ENCODE measurements around the gene LY86.
"Not testable (repeated sequence)": the region's sequence is repeated elsewhere in the genome, so short reads cannot be mapped to it uniquely, and the experiment has no call there.

LY86 gene

GRCh38 chr6:6654599-6655575, 66.4 kb downstream of the LY86 start:
- no peak for DNase-seq

DNA sequence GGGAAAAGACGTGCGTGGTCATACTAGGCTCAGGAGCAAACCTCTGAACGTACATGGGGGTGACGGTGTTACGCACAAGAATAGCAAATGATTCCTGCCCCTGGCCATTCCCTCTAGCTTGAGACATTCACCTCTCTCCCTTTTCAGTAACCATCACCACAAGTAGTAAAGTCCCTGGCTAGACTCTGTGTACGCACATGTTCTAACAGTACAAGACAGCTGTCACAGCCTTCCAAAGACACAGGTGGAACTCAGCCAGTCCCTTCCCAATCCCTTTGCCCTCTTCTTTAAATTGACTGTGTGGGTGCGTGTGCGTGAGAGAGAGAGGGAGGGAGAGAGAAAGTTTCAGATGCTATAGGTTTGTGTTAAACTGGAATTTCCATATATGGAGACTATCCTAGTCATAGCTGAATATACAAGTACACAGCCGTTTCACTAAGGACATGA, 67.3 kb downstream of the LY86 start:
- no peak for DNase-seq

DNA sequence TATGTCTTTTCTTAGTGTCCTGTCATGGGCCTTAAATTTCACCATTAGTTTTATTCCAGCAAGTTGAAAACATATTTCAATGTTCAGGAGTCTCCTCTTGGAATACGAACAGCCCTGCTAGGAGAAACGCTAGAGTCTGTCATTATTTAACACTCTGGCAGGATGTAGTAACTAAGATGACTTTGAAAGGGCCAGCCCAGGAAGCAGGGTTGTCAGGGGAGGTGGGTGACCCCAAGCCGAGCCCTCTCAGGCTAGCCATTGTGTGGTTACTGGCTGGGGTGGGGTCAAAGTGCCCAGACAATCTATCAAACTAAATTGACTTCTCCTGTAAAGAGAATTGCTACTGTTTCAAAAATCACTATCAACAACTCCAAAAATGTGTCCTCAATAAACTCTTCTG, 67.8 kb downstream of the LY86 start:
- no peak for DNase-seq

- no peak for DNase-seq
These were observed 68.7 kb downstream of the LY86 start for GRCh38 chr6:6657085-6657819.

- no peak for DNase-seq
These were observed 69.3 kb downstream of the LY86 start for GRCh38 chr6:6657820-6658217.

DNA sequence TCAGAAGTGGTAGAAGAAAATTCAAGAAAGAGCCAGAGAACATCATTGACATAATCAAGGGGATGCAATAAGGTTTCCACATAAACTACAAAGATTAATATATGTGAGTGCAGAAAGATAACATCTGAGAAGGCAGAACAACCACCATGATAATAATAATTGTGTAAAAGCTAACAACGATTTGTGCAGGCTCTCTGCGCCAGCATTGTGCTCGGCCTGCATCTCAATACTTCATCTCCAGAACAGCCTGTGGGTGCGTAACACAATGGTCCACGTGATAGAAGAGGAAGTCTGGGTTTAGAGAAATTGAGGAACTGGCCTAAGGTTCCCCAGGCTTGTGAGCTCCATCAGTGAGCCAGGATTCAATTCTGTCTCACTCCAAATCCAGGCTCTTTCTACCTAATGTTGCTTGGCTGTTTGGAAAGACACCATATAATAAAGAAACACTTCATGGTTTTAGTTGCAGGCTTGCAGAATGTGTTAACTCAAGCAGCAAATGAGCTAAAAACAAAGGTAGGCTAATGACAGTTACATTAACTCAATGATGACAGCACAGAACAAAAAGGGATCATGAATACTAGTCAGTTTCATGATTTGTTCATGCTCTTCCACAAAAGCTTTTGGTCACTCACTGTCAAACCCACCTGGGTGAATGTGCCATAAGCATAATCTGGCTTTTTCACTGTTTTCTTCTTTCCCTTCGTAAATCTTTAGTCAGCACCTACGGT, 71.2 kb downstream of the LY86 start:
- no peak for DNase-seq

- no peak for DNase-seq
These were observed 72.0 kb downstream of the LY86 start for GRCh38 chr6:6660339-6661045.

- DNase-seq: no peak
These were observed 72.7 kb downstream of the LY86 start for GRCh38 chr6:6661191-6661590.

DNA sequence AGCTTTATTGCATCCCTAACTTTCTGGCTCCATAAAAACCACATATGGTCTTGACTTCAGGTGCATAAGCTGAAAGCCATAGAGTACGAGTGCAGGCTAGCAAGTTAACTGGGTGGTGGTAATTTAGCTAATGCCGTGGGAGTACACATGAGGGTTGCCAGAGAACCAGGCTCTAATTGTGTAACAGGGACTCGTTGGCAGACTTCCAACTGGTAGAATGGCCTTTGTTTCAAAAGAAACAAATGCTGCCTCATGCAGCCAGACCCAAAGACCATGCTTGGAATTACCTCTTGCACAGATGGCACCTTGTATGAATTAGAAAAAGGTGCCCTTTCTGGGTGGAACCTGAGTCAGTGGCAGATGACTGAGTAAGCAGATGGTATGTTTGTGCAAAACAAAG, 73.2 kb downstream of the LY86 start:
- no peak for DNase-seq

DNA sequence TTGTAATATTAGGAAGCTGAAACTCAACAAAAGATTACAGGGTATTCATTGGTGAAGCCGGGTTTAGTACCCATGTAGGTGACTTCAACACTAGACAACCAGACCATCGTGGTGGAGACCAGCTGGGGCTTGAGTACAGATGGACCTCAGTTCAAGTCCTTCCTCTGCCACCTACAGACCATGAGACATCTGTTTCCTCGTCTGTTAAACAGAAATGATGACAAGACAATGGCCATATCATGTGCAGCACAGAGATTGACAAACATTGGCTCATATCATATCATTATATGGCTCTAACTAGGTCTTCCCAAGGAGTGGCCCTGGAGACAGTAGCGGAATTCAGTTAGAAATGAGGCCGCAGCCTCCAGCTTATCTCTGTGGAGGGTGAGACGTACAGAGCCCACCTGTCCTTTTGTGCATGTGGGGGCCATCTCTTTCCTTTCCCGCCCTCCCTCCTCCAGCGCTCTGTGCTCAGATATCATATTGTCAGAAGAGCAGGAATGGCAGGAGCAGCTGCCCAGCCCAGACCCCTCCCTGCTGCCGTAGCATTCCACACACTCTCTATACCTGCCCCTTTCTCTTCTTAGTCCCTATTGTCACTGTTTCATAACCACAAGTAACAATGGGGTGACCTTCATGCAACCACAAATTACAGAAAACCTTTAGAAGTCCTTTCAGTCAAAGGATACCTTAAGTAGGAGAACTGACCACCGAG, 75.1 kb downstream of the LY86 start:
- no peak for DNase-seq

GRCh38 chr6:6665555-6666243, 77.2 kb downstream of the LY86 start:
- DNase-seq: no peak

- not testable (repeated sequence) for DNase-seq
These were observed 81.6 kb downstream of the LY86 start for GRCh38 chr6:6670150-6670549.

GRCh38 chr6:6674872-6675271, 86.4 kb downstream of the LY86 start:
- DNase-seq: no peak

DNA sequence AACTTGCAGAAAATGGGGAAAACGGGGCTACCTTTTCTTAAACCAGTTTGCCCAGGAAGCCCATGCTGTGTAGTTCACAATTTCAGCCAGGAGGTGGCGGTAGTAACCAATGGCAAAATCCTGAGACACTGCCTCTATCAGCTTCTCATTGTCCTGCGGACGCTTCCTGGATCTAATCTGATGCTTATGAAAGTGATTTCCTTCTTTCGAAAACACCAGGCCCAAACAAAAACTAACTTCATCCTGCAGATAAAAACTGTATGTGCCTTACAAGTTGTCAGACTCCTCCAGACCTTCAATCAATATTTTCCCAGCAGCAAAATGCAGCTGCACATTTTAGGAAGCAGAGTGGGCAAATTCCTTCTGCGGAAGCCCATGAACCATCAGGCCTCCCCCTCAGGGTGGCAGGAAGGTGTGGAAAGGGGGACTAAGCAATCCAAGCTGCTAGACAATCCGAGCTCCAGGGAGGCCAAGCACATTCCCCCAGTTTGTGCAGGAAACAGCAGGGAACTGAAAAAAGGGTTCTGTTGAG, 88.5 kb downstream of the LY86 start:
- DNase-seq: peak; percentile 70

- DNase-seq: no peak
These were observed 89.7 kb downstream of the LY86 start for GRCh38 chr6:6678185-6678671.

DNA sequence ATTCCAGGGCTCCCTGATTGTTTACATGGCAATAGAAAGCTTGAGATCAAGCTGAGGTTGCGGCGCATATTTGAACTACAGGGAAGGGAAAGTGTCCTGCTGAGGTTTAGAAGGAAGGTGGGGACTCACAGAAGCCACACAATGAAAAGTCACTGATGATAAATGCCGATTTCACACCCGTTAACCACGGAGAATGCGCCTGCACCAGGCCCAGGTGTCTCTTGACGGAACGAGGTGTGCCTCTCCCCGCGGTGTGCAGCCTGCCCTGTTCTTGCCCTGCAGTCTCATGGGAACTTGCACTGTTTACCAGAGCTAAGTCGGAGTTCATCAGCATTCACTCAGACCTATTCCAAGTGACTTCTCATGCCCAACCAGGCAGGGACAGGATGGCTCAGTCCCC, 90.3 kb downstream of the LY86 start:
- no peak for DNase-seq

- DNase-seq: no peak
These were observed 91.1 kb downstream of the LY86 start for GRCh38 chr6:6679633-6680032.

DNA sequence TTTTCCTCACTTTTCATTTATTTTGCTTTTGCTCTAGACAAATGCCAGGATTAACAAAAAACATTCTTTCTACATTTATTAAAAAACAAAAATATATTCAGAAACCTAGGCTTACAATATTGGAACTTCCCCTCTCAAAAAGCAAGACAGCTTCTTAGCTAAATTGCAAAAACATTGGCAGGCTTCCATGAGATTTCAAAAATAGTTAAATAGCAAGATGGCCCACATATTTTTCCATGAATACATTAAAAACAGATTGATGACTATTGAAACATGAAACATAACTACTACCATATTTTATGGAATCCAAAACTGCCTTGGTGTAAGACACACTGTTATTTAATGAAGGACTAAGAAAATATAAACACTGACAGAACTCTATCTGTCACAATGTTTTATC, 92.0 kb downstream of the LY86 start:
- no peak for DNase-seq

DNA sequence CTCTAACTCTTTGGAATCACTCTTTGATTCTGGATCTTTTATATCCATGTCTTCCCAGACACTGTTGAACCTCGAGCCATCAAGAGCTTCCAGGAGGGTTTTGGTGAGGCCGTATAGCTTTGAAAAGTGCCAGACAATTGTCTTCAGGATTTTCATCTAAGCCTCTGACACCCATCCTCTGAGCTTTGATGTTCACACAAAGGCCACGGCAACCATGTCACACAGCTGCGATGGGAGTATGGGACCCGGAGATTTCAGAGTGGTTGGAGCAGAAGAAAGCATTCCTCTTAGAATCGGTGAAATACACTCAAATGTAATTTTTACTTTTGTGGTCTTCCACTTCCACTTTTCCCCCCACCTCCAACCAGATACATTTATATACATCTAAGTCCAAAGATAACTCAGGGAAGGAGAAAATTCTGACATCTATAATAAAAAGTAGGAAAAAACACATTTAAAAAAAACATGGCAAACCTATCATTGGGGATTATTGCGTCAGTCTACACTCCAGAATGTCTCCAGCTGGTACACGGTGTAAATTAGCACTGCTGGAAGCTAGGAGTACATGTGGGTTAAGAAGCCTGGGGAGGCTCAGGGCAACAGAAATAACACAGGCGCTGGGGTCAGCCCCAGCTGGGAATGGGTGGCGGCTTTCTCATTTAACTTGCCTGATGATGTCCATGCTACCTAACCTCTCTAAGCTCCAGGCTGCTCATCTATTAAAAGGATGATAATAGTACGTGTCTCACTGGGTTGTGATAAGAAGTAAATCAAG, 92.7 kb downstream of the LY86 start:
- DNase-seq: no peak

GRCh38 chr6:6682225-6682624, 93.7 kb downstream of the LY86 start:
- no peak for DNase-seq

All from effector CD8-positive, alpha-beta T cell (primary cell).